ENCODE data around the gene DDT. TPM values are rescaled to one million over a fixed set of nuclear protein-coding genes. Genes with fewer than 3 reads are reported as not detected.

DDT gene
- total and polyA plus RNA-seq, 10 donors = 63.4 to 224 (median 88.6) TPM

- no peak within 1 kb of the TSS for H3K4me3 ChIP-seq
- 79 to 92% (median 85%) methylated on average over 6 of the region's 6 CpGs for WGBS, 5 donors
- intact Hi-C loops (cut with DNase I; ENCODE audit: low total_unique reads) = no loop called here
- DNase-seq = no peak
- no peak within 1 kb of the TSS for H3K27ac ChIP-seq
- H3K4me1 ChIP-seq = peaks cover 0 to under 1% (median 0%) of the 10 kb centered on the region in 6 donors
- H3K9me3 ChIP-seq = no peaks in the 10 kb centered on the region
- H3K27me3 ChIP-seq (replicated peaks in 1 of 7) = peaks cover 0 to 11% (median 0%) of the 10 kb centered on the region in 7 donors
- H3K36me3 ChIP-seq = no peaks in the 10 kb centered on the region
- TF ChIP-seq POLR2AphosphoS5 (IDR thresholded peaks at IDR 0.05) (no peak), CTCF (IDR thresholded peaks at IDR 0.05 in 8 of 11, conservative IDR thresholded peaks at IDR 0.05 in 3 of 11) (no peak), POLR2A (IDR thresholded peaks at IDR 0.05) (no peak)
These were observed 31.0 kb upstream of the DDT start, which contains the start of gene GSTT4 for GRCh38 chr22:24005201-24005600. TSS of gene GSTT4 (minus strand) at chr22:24005453. CDS start at chr22:24005356, 97 bp downstream.

GRCh38 chr22:24003887-24004286 lies 29.6 kb upstream of the DDT start:
- no peak for DNase-seq
- no peak for TF ChIP-seq POLR2AphosphoS5 (IDR thresholded peaks at IDR 0.05)
- TF ChIP-seq CTCF (IDR thresholded peaks at IDR 0.05 in 8 of 11, conservative IDR thresholded peaks at IDR 0.05 in 3 of 11) = no peak
- TF ChIP-seq POLR2A (IDR thresholded peaks at IDR 0.05) = no peak
- H3K4me3 ChIP-seq = no peak overlapping the region
- intact Hi-C loops (cut with DNase I; ENCODE audit: low total_unique reads) = no loop called here
- 73 to 83% (median 82%) methylated on average over 7 to 9 of the region's 9 CpGs for WGBS, 5 donors
- no peaks in the 10 kb centered on the region for H3K9me3 ChIP-seq
- no peak overlapping the region for H3K27ac ChIP-seq
- peaks cover 0 to 11% (median 0%) of the 10 kb centered on the region in 7 donors for H3K27me3 ChIP-seq (replicated peaks in 1 of 7)
- no peaks in the 10 kb centered on the region for H3K4me1 ChIP-seq
- no peaks in the 10 kb centered on the region for H3K36me3 ChIP-seq

- no peaks in the 10 kb centered on the region for H3K4me1 ChIP-seq
- no peak for TF ChIP-seq POLR2A (IDR thresholded peaks at IDR 0.05)
- TF ChIP-seq CTCF (IDR thresholded peaks at IDR 0.05 in 8 of 11, conservative IDR thresholded peaks at IDR 0.05 in 3 of 11) = no peak
- TF ChIP-seq POLR2AphosphoS5 (IDR thresholded peaks at IDR 0.05) = no peak
- H3K4me3 ChIP-seq = no peak overlapping the region
- no peaks in the 10 kb centered on the region for H3K9me3 ChIP-seq
- no peak for DNase-seq
- H3K27me3 ChIP-seq (replicated peaks in 1 of 7) = peaks cover 0 to 11% (median 0%) of the 10 kb centered on the region in 7 donors
- intact Hi-C loops (cut with DNase I; ENCODE audit: low total_unique reads) = no loop called here
- no peaks in the 10 kb centered on the region for H3K36me3 ChIP-seq
- 76 to 90% (median 76%) methylated on average over 5 of the region's 5 CpGs for WGBS, 5 donors
- H3K27ac ChIP-seq = no peak overlapping the region
These were observed 28.6 kb upstream of the DDT start for GRCh38 chr22:24002851-24003250.

- H3K4me3 ChIP-seq = no peak overlapping the region
- no peak overlapping the region for H3K27ac ChIP-seq
- DNase-seq = no peak
- no peaks in the 10 kb centered on the region for H3K9me3 ChIP-seq
- intact Hi-C loops (cut with DNase I; ENCODE audit: low total_unique reads) = no loop called here
- no peaks in the 10 kb centered on the region for H3K4me1 ChIP-seq
- WGBS, 5 donors = 80 to 89% (median 86%) methylated on average over 10 of the region's 10 CpGs
- peaks cover 0 to 11% (median 0%) of the 10 kb centered on the region in 7 donors for H3K27me3 ChIP-seq (replicated peaks in 1 of 7)
- no peaks in the 10 kb centered on the region for H3K36me3 ChIP-seq
- TF ChIP-seq POLR2AphosphoS5 (IDR thresholded peaks at IDR 0.05) = no peak
- no peak for TF ChIP-seq CTCF (IDR thresholded peaks at IDR 0.05 in 8 of 11, conservative IDR thresholded peaks at IDR 0.05 in 3 of 11)
- no peak for TF ChIP-seq POLR2A (IDR thresholded peaks at IDR 0.05)
These were observed 28.0 kb upstream of the DDT start for GRCh38 chr22:24002272-24002671.

Data from spleen (tissue), 11 donors.